Small intestine (tissue), 7 donors: ENCODE results near the gene DICER1. TPM values are rescaled to one million over a fixed set of nuclear protein-coding genes. Genes with fewer than 3 reads are reported as not detected.
"Not testable (repeated sequence)": the region's sequence is repeated elsewhere in the genome, so short reads cannot be mapped to it uniquely, and the experiment has no call there.

Experiments used
- DNase-seq, 2 donors: peaks; one replicate each; pipeline versions ENCODE4 v3.0.0 to v3.0.0-alpha.2; 2013
- FAIRE-seq: peaks from 2 replicates; lab custom pipeline; 2012; peaks lifted over from hg19 to GRCh38; lab: Jason Lieb, UNC
- H3K27ac ChIP-seq, 3 donors: one replicate each; pipeline ENCODE4 v1.5.1; 2013; ENCODE audit warnings: low read length in 2 of 3, mild to moderate bottlenecking in 2 of 3, control low read depth in 1 of 3, inconsistent platforms in 1 of 3, low read depth in 1 of 3, moderate library complexity in 1 of 3
- H3K27me3 ChIP-seq, 3 donors: one replicate each; pipeline ENCODE4 v1.6.1; 2013; ENCODE audit warnings: low read length in 3 of 3, inconsistent platforms in 1 of 3; ENCODE audit not compliant: control insufficient read depth in 3 of 3, insufficient read depth in 3 of 3
- H3K36me3 ChIP-seq, 3 donors: one replicate each; pipeline ENCODE4 v1.6.1; 2013; ENCODE audit warnings: low read length in 3 of 3, inconsistent platforms in 1 of 3, low read depth in 1 of 3, mild to moderate bottlenecking in 1 of 3, moderate library complexity in 1 of 3; ENCODE audit not compliant: control insufficient read depth in 3 of 3, insufficient read depth in 2 of 3
- H3K4me1 ChIP-seq, 3 donors: one replicate each; pipeline ENCODE4 v1.6.1; 2013; ENCODE audit warnings: low read length in 2 of 3, inconsistent platforms in 1 of 3, low read depth in 1 of 3, mild to moderate bottlenecking in 1 of 3, moderate library complexity in 1 of 3; ENCODE audit not compliant: control insufficient read depth in 3 of 3, insufficient read depth in 2 of 3
- H3K4me3 ChIP-seq, 3 donors: one replicate each; pipeline ENCODE4 v1.5.1; 2013; ENCODE audit warnings: low read length in 3 of 3, control low read depth in 1 of 3, inconsistent platforms in 1 of 3, low read depth in 1 of 3, mild to moderate bottlenecking in 1 of 3, moderate library complexity in 1 of 3
- H3K9me3 ChIP-seq, 2 donors: one replicate each; pipeline ENCODE4 v1.6.1; 2013; ENCODE audit warnings: low read depth in 1 of 2, low read length in 1 of 2; ENCODE audit not compliant: control insufficient read depth in 2 of 2, insufficient read depth in 1 of 2
- WGBS, 3 donors: extraction: QIAGEN DNeasy Blood & Tissue Kit; methylation state at CpG; one replicate each; pipeline ENCODE4 v1.1.7; 2013; 5-methylcytosine and 5-hydroxymethylcytosine counted together
- polyA plus RNA-seq, 4 donors: library from polyadenylated mRNA; stranded (reverse) in 3 of 4; unstranded in 1 of 4; fragments of 200-250 nt in 3 of 4; fragments of 120-200 nt in 1 of 4; gene quantifications; one replicate each; pipeline versions ENCODE4 v1.2.1 to v1.2.3, GENCODE V29; 2013
- donor health status: healthy with polysubstance abuse.
- donor health status: control.
- donor health status: control.
- donor health status: Bipolar disorder and iron deficiency.
- donor health status: healthy.

Gene DICER1
- polyA plus RNA-seq, 4 donors: 7.3 to 30.7 (median 8.1) TPM

- FAIRE-seq: no peak
- no peak overlapping the region for H3K4me3 ChIP-seq
- H3K27ac ChIP-seq: peak overlapping the region in 2 of 3 donors; percentile 16 to 79
- WGBS, 3 donors: 16 to 39% (median 34%) methylated on average over 6 of the region's 6 CpGs
- DNase-seq: peak; percentile 35 to 65
- H3K36me3 ChIP-seq: peaks cover 0 to 4% (median 0%) of the 10 kb centered on the region in 3 donors
- H3K9me3 ChIP-seq: peaks cover 0 to 10% of the 10 kb centered on the region in 2 donors
- peaks cover 0 to 21% (median 10%) of the 10 kb centered on the region in 3 donors for H3K4me1 ChIP-seq
- H3K27me3 ChIP-seq: no peaks in the 10 kb centered on the region
Measured at GRCh38 chr14:95183532-95184412, 26.4 kb upstream of the DICER1 start.

GRCh38 chr14:95183082-95183481, 25.8 kb upstream of the DICER1 start:
- 74 to 87% (median 77%) methylated on average over 1 of the region's 1 CpG for whole genome bisulfite sequencing, 3 donors

GRCh38 chr14:95182379-95182778, 25.1 kb upstream of the DICER1 start:
- H3K4me1 ChIP-seq: peaks cover 0 to 21% (median 10%) of the 10 kb centered on the region in 3 donors
- H3K27ac ChIP-seq: peak overlapping the region in 1 of 3 donors; percentile 22
- FAIRE-seq (no peak), DNase-seq (no peak)
- no peaks in the 10 kb centered on the region for H3K36me3 ChIP-seq
- WGBS, 3 donors: 85 to 94% (median 92%) methylated on average over 8 of the region's 8 CpGs
- H3K4me3 ChIP-seq: no peak overlapping the region
- H3K9me3 ChIP-seq: no peaks in the 10 kb centered on the region
- H3K27me3 ChIP-seq: no peaks in the 10 kb centered on the region

More at GRCh38 chr14:95183082-95183481, 25.8 kb upstream of the DICER1 start:
- DNase-seq: no peak
- peaks cover 0 to 21% (median 10%) of the 10 kb centered on the region in 3 donors for H3K4me1 ChIP-seq
- H3K27ac ChIP-seq: peak overlapping the region in 1 of 3 donors; percentile 67
- no peaks in the 10 kb centered on the region for H3K27me3 ChIP-seq
- H3K36me3 ChIP-seq: peaks cover 0 to 4% (median 0%) of the 10 kb centered on the region in 3 donors
- no peak for FAIRE-seq
- H3K9me3 ChIP-seq: peaks cover 0 to 4% of the 10 kb centered on the region in 2 donors
- H3K4me3 ChIP-seq: no peak overlapping the region

- Histone ChIP-seq H3K27ac (no peak overlapping the region), H3K27me3 (no peaks in the 10 kb centered on the region), H3K36me3 (no peaks in the 10 kb centered on the region), H3K4me3 (no peak overlapping the region), H3K4me1 (peaks cover 0 to 21% (median 10%) of the 10 kb centered on the region in 3 donors), H3K9me3 (no peaks in the 10 kb centered on the region)
- WGBS, 3 donors: 87 to 89% (median 87%) methylated on average over 8 of the region's 8 CpGs
- no peak for DNase-seq
- no peak for FAIRE-seq
Measured at GRCh38 chr14:95180966-95181741, 23.8 kb upstream of the DICER1 start.

GRCh38 chr14:95175670-95176069, 18.3 kb upstream of the DICER1 start:
- not testable (repeated sequence) for FAIRE-seq
- WGBS, 3 donors: 81 to 91% (median 89%) methylated on average over 3 of the region's 3 CpGs

GRCh38 chr14:95174184-95174792, 17.0 kb upstream of the DICER1 start:
- H3K27me3 ChIP-seq: no peaks in the 10 kb centered on the region
- WGBS, 3 donors: 54 to 62% (median 54%) methylated on average over 2 of the region's 2 CpGs
- H3K4me1 ChIP-seq: peaks cover 0 to 6% (median 0%) of the 10 kb centered on the region in 3 donors
- no peaks in the 10 kb centered on the region for H3K36me3 ChIP-seq
- H3K27ac ChIP-seq: peak overlapping the region in 2 of 3 donors; percentile 27 to 65
- no peak overlapping the region for H3K4me3 ChIP-seq
- DNase-seq: no peak
- no peak for FAIRE-seq
- no peaks in the 10 kb centered on the region for H3K9me3 ChIP-seq

More at GRCh38 chr14:95175670-95176069, 18.3 kb upstream of the DICER1 start:
- H3K36me3 ChIP-seq, H3K27ac ChIP-seq, H3K4me1 ChIP-seq, H3K4me3 ChIP-seq, H3K27me3 ChIP-seq, H3K9me3 ChIP-seq, DNase-seq: not testable (repeated sequence)

- Histone ChIP-seq H3K27me3 (no peaks in the 10 kb centered on the region), H3K9me3 (no peaks in the 10 kb centered on the region), H3K4me3 (no peak overlapping the region), H3K4me1 (peaks cover 0 to 6% (median 0%) of the 10 kb centered on the region in 3 donors), H3K36me3 (no peaks in the 10 kb centered on the region), H3K27ac (peak overlapping the region; percentile 0 to 65 (median 27))
- DNase-seq: peak; percentile 46 to 92
- no peak for FAIRE-seq
Measured at GRCh38 chr14:95173518-95173917, 16.2 kb upstream of the DICER1 start.

GRCh38 chr14:95167177-95167576, 9.8 kb upstream of the DICER1 start:
- FAIRE-seq: no peak
- DNase-seq: peak in 1 of 2 donors; percentile 55

More at GRCh38 chr14:95167177-95167576, 9.8 kb upstream of the DICER1 start:
- H3K36me3 ChIP-seq: no peaks in the 10 kb centered on the region
- no peak overlapping the region for H3K27ac ChIP-seq
- no peaks in the 10 kb centered on the region for H3K27me3 ChIP-seq
- peaks cover 0 to 12% (median 0%) of the 10 kb centered on the region in 3 donors for H3K4me1 ChIP-seq
- H3K9me3 ChIP-seq: peaks cover 0 to 13% of the 10 kb centered on the region in 2 donors
- H3K4me3 ChIP-seq: no peak overlapping the region
- 55 to 81% (median 64%) methylated on average over 2 of the region's 2 CpGs for WGBS, 3 donors
